Neural cell (in vitro differentiated cells): ENCODE results near the gene CDIP1. TPM values are rescaled to one million over a fixed set of nuclear protein-coding genes. Genes with fewer than 3 reads are reported as not detected.

Experiments
- H2AFZ ChIP-seq: fragments of 200-600, 300-800 bp; sonication (generic), shearing (Covaris generic); 2 replicates; pipeline ENCODE4 v1.6.0; 2014; ENCODE audit warnings: low read depth, mild to moderate bottlenecking, antibody characterized with exemption, low read length, moderate library complexity
- H3F3A ChIP-seq: fragments of 200-600 bp; shearing (Covaris generic); 2 replicates; pipeline ENCODE4 v1.6.1; 2016; ENCODE audit warnings: mild to moderate bottlenecking, moderate library complexity, mixed read lengths, antibody characterized with exemption, low read length; ENCODE audit not compliant: insufficient read depth, poor library complexity, severe bottlenecking
- H3K27ac ChIP-seq: fragments of 200-600, 300-800 bp; sonication (generic), shearing (Covaris generic); 2 replicates; pipeline ENCODE4 v1.5.1; 2014; ENCODE audit warnings: mild to moderate bottlenecking, low read length, moderate library complexity
- H3K27me3 ChIP-seq: fragments of 300-800, 200-600 bp; sonication (generic), shearing (Covaris generic); 2 replicates; pipeline ENCODE4 v1.6.0; 2014; ENCODE audit warnings: mild to moderate bottlenecking, low read depth, low read length, moderate library complexity; ENCODE audit not compliant: insufficient read depth
- H3K36me3 ChIP-seq: fragments of 300-800, 200-600 bp; sonication (generic), shearing (Covaris generic); 2 replicates; pipeline ENCODE4 v1.5.1; 2014; ENCODE audit warnings: mild to moderate bottlenecking, antibody characterized with exemption, low read length, moderate library complexity; ENCODE audit not compliant: insufficient read depth
- H3K4me2 ChIP-seq: fragments of 300-800, 200-600 bp; sonication (generic), shearing (Covaris generic); 2 replicates; pipeline ENCODE4 v1.6.0; 2014; ENCODE audit warnings: mild to moderate bottlenecking, low read length
- H3K4me3 ChIP-seq: fragments of 300-800, 200-600 bp; sonication (generic), shearing (Covaris generic); 2 replicates; pipeline ENCODE4 v1.5.1; 2014; ENCODE audit warnings: mild to moderate bottlenecking, low read length, moderate library complexity
- H3K79me2 ChIP-seq: fragments of 200-600 bp; shearing (Covaris generic); replicated peaks from 2 replicates; pipeline ENCODE4 v1.6.0; 2014; ENCODE audit warnings: mild to moderate bottlenecking, low read length, moderate library complexity; ENCODE audit not compliant: insufficient read depth
- H3K9ac ChIP-seq: fragments of 300-800, 200-600 bp; sonication (generic), shearing (Covaris generic); 2 replicates; pipeline ENCODE4 v1.6.1; 2016; ENCODE audit warnings: mild to moderate bottlenecking, low read length, mixed read lengths
- H3K9me2 ChIP-seq: fragments of 200-600 bp; shearing (Covaris generic); 2 replicates; pipeline ENCODE4 v1.6.1; 2016; ENCODE audit warnings: mild to moderate bottlenecking, low read length, mixed read lengths; ENCODE audit not compliant: insufficient read depth
- H3K9me3 ChIP-seq: fragments of 200-600, 300-800 bp; sonication (generic), shearing (Covaris generic); 2 replicates; pipeline ENCODE4 v1.6.1; 2016; ENCODE audit warnings: mild to moderate bottlenecking, mixed run types, low read length, moderate library complexity, mixed read lengths
- H4K20me1 ChIP-seq: fragments of 200-600 bp; shearing (Covaris generic); 2 replicates; pipeline ENCODE4 v1.6.1; 2016; ENCODE audit warnings: mild to moderate bottlenecking, mixed run types; ENCODE audit not compliant: insufficient read depth
- CTCF ChIP-seq: fragments of 450-650 bp; IDR thresholded peaks from 2 replicates; pipeline ENCODE4 v1.5.1; 2014; ENCODE audit warnings: antibody characterized with exemption, mild to moderate bottlenecking, moderate library complexity; ENCODE audit not compliant: poor library complexity, severe bottlenecking
- EP300 ChIP-seq: fragments of 450-650 bp; conservative IDR thresholded peaks from 2 replicates; pipeline ENCODE4 v1.6.1; 2014; ENCODE audit warnings: antibody characterized with exemption, mild to moderate bottlenecking, moderate library complexity; ENCODE audit not compliant: poor library complexity, severe bottlenecking
- EZH2 ChIP-seq: fragments of 200-600, 300-800 bp; shearing (Covaris generic), sonication (generic); IDR thresholded peaks from 2 replicates; pipeline ENCODE4 v1.6.1; 2014; ENCODE audit warnings: antibody characterized with exemption, low read length, borderline replicate concordance, mild to moderate bottlenecking; ENCODE audit not compliant: insufficient read depth, poor library complexity, severe bottlenecking
- MXI1 ChIP-seq: fragments of 450-650 bp; conservative IDR thresholded peaks from 2 replicates; pipeline ENCODE4 v1.6.1; 2014; ENCODE audit warnings: antibody characterized with exemption, mild to moderate bottlenecking; ENCODE audit not compliant: poor library complexity, severe bottlenecking
- POLR2AphosphoS5 ChIP-seq: IDR thresholded peaks from 2 replicates; pipeline ENCODE4 v1.6.1; 2012
- RAD21 ChIP-seq: fragments of 450-650 bp; conservative IDR thresholded peaks from 2 replicates; pipeline ENCODE4 v1.6.1; 2014; ENCODE audit warnings: antibody characterized with exemption, mild to moderate bottlenecking, moderate library complexity
- SMC3 ChIP-seq: fragments of 450-650 bp; conservative IDR thresholded peaks from 2 replicates; pipeline ENCODE4 v1.6.1; 2014; ENCODE audit warnings: antibody characterized with exemption, mild to moderate bottlenecking, moderate library complexity; ENCODE audit not compliant: poor library complexity
- TAF1 ChIP-seq: IDR thresholded peaks from 2 replicates; pipeline ENCODE4 v1.6.1; 2012; ENCODE audit warnings: low read depth
- polyA plus RNA-seq: library from polyadenylated mRNA; depleted of rRNA; stranded (reverse); fragments of >200 nt; gene quantifications from 2 replicates; pipeline ENCODE4 v1.2.3, GENCODE V29; 2014
- TF ChIP-seq, protein P1 (sequence below): IDR thresholded peaks from 2 replicates; pipeline ENCODE4 v1.6.1; 2012; ENCODE audit warnings: borderline replicate concordance

CDIP1 gene
- polyA plus RNA-seq, 1 donor from 2014 or later: 16.4 TPM

GRCh38 chr16:4519274-4520058 is 19.1 kb downstream of the CDIP1 start:
- no peaks in the 10 kb centered on the region for H3K9me3 ChIP-seq
- no peaks in the 10 kb centered on the region for H3F3A ChIP-seq
- no peak overlapping the region for H3K4me3 ChIP-seq
- H3K36me3 ChIP-seq: no peaks in the 10 kb centered on the region
- H3K9me2 ChIP-seq: no peaks in the 10 kb centered on the region
- TF ChIP-seq RAD21: no peak
- no peak for TF ChIP-seq EZH2
- TF ChIP-seq MXI1: no peak
- TF ChIP-seq CTCF: no peak
- TF ChIP-seq, protein P1, sequence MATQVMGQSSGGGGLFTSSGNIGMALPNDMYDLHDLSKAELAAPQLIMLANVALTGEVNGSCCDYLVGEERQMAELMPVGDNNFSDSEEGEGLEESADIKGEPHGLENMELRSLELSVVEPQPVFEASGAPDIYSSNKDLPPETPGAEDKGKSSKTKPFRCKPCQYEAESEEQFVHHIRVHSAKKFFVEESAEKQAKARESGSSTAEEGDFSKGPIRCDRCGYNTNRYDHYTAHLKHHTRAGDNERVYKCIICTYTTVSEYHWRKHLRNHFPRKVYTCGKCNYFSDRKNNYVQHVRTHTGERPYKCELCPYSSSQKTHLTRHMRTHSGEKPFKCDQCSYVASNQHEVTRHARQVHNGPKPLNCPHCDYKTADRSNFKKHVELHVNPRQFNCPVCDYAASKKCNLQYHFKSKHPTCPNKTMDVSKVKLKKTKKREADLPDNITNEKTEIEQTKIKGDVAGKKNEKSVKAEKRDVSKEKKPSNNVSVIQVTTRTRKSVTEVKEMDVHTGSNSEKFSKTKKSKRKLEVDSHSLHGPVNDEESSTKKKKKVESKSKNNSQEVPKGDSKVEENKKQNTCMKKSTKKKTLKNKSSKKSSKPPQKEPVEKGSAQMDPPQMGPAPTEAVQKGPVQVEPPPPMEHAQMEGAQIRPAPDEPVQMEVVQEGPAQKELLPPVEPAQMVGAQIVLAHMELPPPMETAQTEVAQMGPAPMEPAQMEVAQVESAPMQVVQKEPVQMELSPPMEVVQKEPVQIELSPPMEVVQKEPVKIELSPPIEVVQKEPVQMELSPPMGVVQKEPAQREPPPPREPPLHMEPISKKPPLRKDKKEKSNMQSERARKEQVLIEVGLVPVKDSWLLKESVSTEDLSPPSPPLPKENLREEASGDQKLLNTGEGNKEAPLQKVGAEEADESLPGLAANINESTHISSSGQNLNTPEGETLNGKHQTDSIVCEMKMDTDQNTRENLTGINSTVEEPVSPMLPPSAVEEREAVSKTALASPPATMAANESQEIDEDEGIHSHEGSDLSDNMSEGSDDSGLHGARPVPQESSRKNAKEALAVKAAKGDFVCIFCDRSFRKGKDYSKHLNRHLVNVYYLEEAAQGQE: no peak
- no peak for TF ChIP-seq SMC3
- no peak for TF ChIP-seq TAF1
- TF ChIP-seq POLR2AphosphoS5: no peak
- TF ChIP-seq EP300: no peak
- H3K4me2 ChIP-seq: no peak overlapping the region
- no peak overlapping the region for H2AFZ ChIP-seq
- no peaks in the 10 kb centered on the region for H3K79me2 ChIP-seq
- no peak overlapping the region for H3K27ac ChIP-seq
- H4K20me1 ChIP-seq: no peaks in the 10 kb centered on the region
- no peak overlapping the region for H3K9ac ChIP-seq
- no peaks in the 10 kb centered on the region for H3K27me3 ChIP-seq

DNA sequence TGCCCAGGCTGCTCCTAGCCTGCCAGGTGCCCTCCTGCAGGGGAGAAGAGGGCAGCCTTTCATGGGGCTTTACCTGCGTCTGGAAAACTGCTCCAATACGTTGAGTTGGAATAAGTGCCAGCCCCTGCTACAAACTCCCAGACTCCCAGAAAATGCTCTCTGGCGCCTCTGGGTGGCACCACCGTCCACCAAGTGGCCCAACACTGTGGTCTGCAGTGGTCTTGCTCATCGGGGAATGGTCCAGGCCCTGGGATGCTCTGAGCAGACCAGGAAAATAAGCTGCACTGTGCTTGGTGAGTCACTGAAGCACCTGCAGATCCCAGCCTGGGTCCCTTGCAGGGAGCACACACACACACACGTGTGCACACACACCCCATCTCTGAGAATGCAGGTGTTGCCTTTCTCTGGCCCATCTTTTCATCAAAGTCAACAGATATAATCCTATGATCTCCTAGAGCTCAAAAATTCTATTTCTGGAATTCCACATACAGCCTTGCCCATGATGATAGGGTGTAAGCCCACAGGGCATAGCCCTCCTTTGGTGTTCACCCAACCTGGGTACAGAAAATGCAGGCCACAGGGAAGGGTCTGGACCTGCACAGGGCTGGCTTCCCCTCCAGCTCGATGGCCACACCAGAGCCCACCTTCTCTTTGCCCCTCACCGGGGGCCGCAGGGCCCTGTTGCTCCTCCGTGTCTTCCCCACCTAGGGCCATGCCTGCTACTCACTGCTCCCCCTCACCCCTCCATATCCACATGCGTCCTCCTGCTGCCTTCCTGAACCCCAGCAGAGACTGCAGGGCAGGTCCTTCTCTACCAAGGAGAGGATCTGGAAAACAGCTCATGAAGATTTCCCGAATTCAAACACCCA is 20.5 kb downstream of the CDIP1 start:
- Histone ChIP-seq H3K4me2 (no peak overlapping the region), H3K27me3 (no peaks in the 10 kb centered on the region), H3K27ac (no peak overlapping the region), H3K4me3 (no peak overlapping the region), H3K9me2 (no peaks in the 10 kb centered on the region), H3F3A (no peaks in the 10 kb centered on the region), H3K9ac (no peak overlapping the region), H2AFZ (no peak overlapping the region), H3K9me3 (no peaks in the 10 kb centered on the region), H3K36me3 (no peaks in the 10 kb centered on the region), H3K79me2 (no peaks in the 10 kb centered on the region), H4K20me1 (no peaks in the 10 kb centered on the region)
- no peak for TF ChIP-seq POLR2AphosphoS5
- TF ChIP-seq MXI1: no peak
- peak; percentile 48 for TF ChIP-seq SMC3
- TF ChIP-seq, protein P1: no peak
- peak; percentile 59 for TF ChIP-seq CTCF
- TF ChIP-seq EP300: no peak
- no peak for TF ChIP-seq EZH2
- no peak for TF ChIP-seq TAF1
- TF ChIP-seq RAD21: peak; percentile 58
